Thoracic aorta (tissue), 2 donors: ENCODE results near the gene LYPD8. TPM values are rescaled to one million over a fixed set of nuclear protein-coding genes. Genes with fewer than 3 reads are reported as not detected.

Source experiments
- ATAC-seq: fragments of 150-250 bp; one replicate; pipeline ENCODE4 v1.8.0; 2017; ENCODE audit warnings: low read depth; ENCODE audit not compliant: insufficient number of reproducible peaks, low FRiP score
- DNase-seq: peaks from one replicate; pipeline ENCODE4 v3.0.0-alpha.2; 2020; ENCODE audit warnings: low spot score
- H3K27ac ChIP-seq, 2 donors: fragments of 200-600 bp; sonication (generic); 1 replicate in 1 of 2; 2 replicates in 1 of 2; pipeline ENCODE4 v1.5.1; 2016; ENCODE audit warnings: mild to moderate bottlenecking in 2 of 2, moderate library complexity in 2 of 2
- H3K27me3 ChIP-seq: fragments of 200-600 bp; sonication (generic); replicated peaks from 2 replicates; pipeline ENCODE4 v1.6.0; 2016; ENCODE audit warnings: mild to moderate bottlenecking; ENCODE audit not compliant: insufficient read depth
- H3K36me3 ChIP-seq: fragments of 200-600 bp; sonication (generic); one replicate; pipeline ENCODE4 v1.5.1; 2016
- H3K4me1 ChIP-seq, 2 donors: fragments of 200-600 bp; sonication (generic); 1 replicate in 1 of 2; 2 replicates in 1 of 2; pipeline versions ENCODE4 v1.5.1 to v1.6.0; 2016; ENCODE audit warnings: low read depth in 2 of 2, mild to moderate bottlenecking in 1 of 2; ENCODE audit not compliant: control insufficient read depth in 1 of 2
- H3K4me3 ChIP-seq: fragments of 200-600 bp; sonication (generic); 2 replicates; pipeline ENCODE4 v1.5.1; 2016; ENCODE audit warnings: mild to moderate bottlenecking
- H3K9me3 ChIP-seq: fragments of 200-600 bp; sonication (generic); 2 replicates; pipeline ENCODE4 v1.5.1; 2016
- CTCF ChIP-seq: fragments of 200-600 bp; sonication (generic); IDR thresholded peaks from one replicate; pipeline ENCODE4 v1.5.1; 2019; ENCODE audit warnings: antibody characterized with exemption
- total RNA-seq, 2 donors: library from RNA; depleted of rRNA; stranded (reverse); fragments of >200 nt; gene quantifications; one replicate each; pipeline versions ENCODE4 v1.1.0 to v1.2.3, GENCODE V29; 2016

LYPD8 gene
- total RNA-seq, 2 donors from 2014 or later = not detected

GRCh38 chr1:248788327-248788726 lies 32.8 kb upstream of the LYPD8 start:
- no peak for TF ChIP-seq CTCF
- ATAC-seq (no peak), DNase-seq (no peak)
- no peaks in the 10 kb centered on the region for H3K9me3 ChIP-seq
- H3K4me1 ChIP-seq = no peaks in the 10 kb centered on the region
- H3K4me3 ChIP-seq = no peak overlapping the region
- H3K27me3 ChIP-seq = no peaks in the 10 kb centered on the region
- no peaks in the 10 kb centered on the region for H3K36me3 ChIP-seq
- no peak overlapping the region for H3K27ac ChIP-seq

- Histone ChIP-seq H3K36me3 (no peaks in the 10 kb centered on the region), H3K4me1 (no peaks in the 10 kb centered on the region), H3K27me3 (no peaks in the 10 kb centered on the region), H3K9me3 (no peaks in the 10 kb centered on the region), H3K27ac (no peak overlapping the region), H3K4me3 (no peak overlapping the region)
- TF ChIP-seq CTCF = no peak
- ATAC-seq (no peak), DNase-seq (no peak)
Observed at GRCh38 chr1:248787430-248787829, 31.9 kb upstream of the LYPD8 start.

- H3K27ac ChIP-seq = no peak overlapping the region
- no peak overlapping the region for H3K4me3 ChIP-seq
- no peak for TF ChIP-seq CTCF
- no peaks in the 10 kb centered on the region for H3K36me3 ChIP-seq
- H3K9me3 ChIP-seq = no peaks in the 10 kb centered on the region
- H3K4me1 ChIP-seq = no peaks in the 10 kb centered on the region
- no peaks in the 10 kb centered on the region for H3K27me3 ChIP-seq
- DNase-seq (no peak), ATAC-seq (no peak)
Observed at GRCh38 chr1:248786156-248786555, 30.6 kb upstream of the LYPD8 start.

- ATAC-seq = no peak
- Histone ChIP-seq H3K27me3 (no peaks in the 10 kb centered on the region), H3K36me3 (no peaks in the 10 kb centered on the region), H3K4me3 (no peak overlapping the region), H3K9me3 (no peaks in the 10 kb centered on the region), H3K4me1 (no peaks in the 10 kb centered on the region), H3K27ac (no peak overlapping the region)
- TF ChIP-seq CTCF = no peak
- no peak for DNase-seq
Observed at GRCh38 chr1:248783367-248783766, 27.8 kb upstream of the LYPD8 start.

GRCh38 chr1:248782416-248783141 lies 27.0 kb upstream of the LYPD8 start:
- ATAC-seq = no peak
- Histone ChIP-seq H3K4me1 (no peaks in the 10 kb centered on the region), H3K4me3 (no peak overlapping the region), H3K27ac (no peak overlapping the region), H3K27me3 (no peaks in the 10 kb centered on the region), H3K9me3 (no peaks in the 10 kb centered on the region), H3K36me3 (no peaks in the 10 kb centered on the region)
- TF ChIP-seq CTCF = no peak
- DNase-seq = no peak
